ENCODE results near the gene DAPP1.

DAPP1 gene

GRCh38 chr4:99857307-99857706 lies 40.7 kb downstream of the DAPP1 start:
- DNase-seq: no peak

- DNase-seq: no peak
These were observed 43.0 kb downstream of the DAPP1 start for GRCh38 chr4:99859618-99860017.

- no peak for DNase-seq
These were observed 43.9 kb downstream of the DAPP1 start for GRCh38 chr4:99860521-99860920.

GRCh38 chr4:99861120-99861905 lies 44.7 kb downstream of the DAPP1 start:
- DNase-seq: no peak

GRCh38 chr4:99863804-99864203 lies 47.2 kb downstream of the DAPP1 start:
- DNase-seq: no peak

- DNase-seq: no peak
These were observed 51.5 kb downstream of the DAPP1 start for GRCh38 chr4:99868126-99868596.

GRCh38 chr4:99872570-99872969 lies 55.9 kb downstream of the DAPP1 start:
- DNase-seq: no peak

GRCh38 chr4:99875071-99875470 lies 58.4 kb downstream of the DAPP1 start:
- DNase-seq: no peak

- DNase-seq: no peak
These were observed 60.3 kb downstream of the DAPP1 start for GRCh38 chr4:99876946-99877345.

GRCh38 chr4:99878604-99879003 lies 62.0 kb downstream of the DAPP1 start:
- DNase-seq: no peak

- DNase-seq: no peak
These were observed 62.8 kb downstream of the DAPP1 start for GRCh38 chr4:99879458-99879857.

GRCh38 chr4:99885063-99885664 lies 68.5 kb downstream of the DAPP1 start:
- no peak for DNase-seq

GRCh38 chr4:99885687-99886086 lies 69.1 kb downstream of the DAPP1 start:
- DNase-seq: no peak

- DNase-seq: no peak
These were observed 69.5 kb downstream of the DAPP1 start for GRCh38 chr4:99886146-99886545.

- DNase-seq: no peak
These were observed 71.2 kb downstream of the DAPP1 start for GRCh38 chr4:99887837-99888236.

- DNase-seq: no peak
These were observed 74.7 kb downstream of the DAPP1 start for GRCh38 chr4:99891351-99891750.

GRCh38 chr4:99893029-99893428 lies 76.4 kb downstream of the DAPP1 start:
- DNase-seq: no peak

GRCh38 chr4:99893839-99894160 lies 77.2 kb downstream of the DAPP1 start:
- DNase-seq: no peak

- peak; percentile 94 for DNase-seq
These were observed 77.8 kb downstream of the DAPP1 start, which contains the start of gene LAMTOR3 for GRCh38 chr4:99894161-99894997. TSS of gene LAMTOR3 (minus strand) at chr4:99894427. CDS start at chr4:99893963, 464 bp downstream.

GRCh38 chr4:99894998-99895397 lies 78.4 kb downstream of the DAPP1 start:
- DNase-seq: no peak

GRCh38 chr4:99915449-99915848 lies 98.8 kb downstream of the DAPP1 start:
- no peak for DNase-seq

- DNase-seq: no peak
These were observed 100.9 kb downstream of the DAPP1 start for GRCh38 chr4:99917575-99917974.

- DNase-seq: no peak
These were observed 102.0 kb downstream of the DAPP1 start for GRCh38 chr4:99918656-99919055.
